NB4 (cell line): Measurements from ENCODE around the gene MBD4.

Experiments
- MAX ChIP-seq: IDR thresholded peaks from 2 replicates; pipeline ENCODE4 v1.6.1; 2011; ENCODE audit warnings: low read depth, low read length
- TF ChIP-seq, protein P1 (sequence below): IDR thresholded peaks from one replicate; pipeline ENCODE4 v1.5.1; 2012; ENCODE audit warnings: low read depth, low read length

- TF ChIP-seq, protein P1, sequence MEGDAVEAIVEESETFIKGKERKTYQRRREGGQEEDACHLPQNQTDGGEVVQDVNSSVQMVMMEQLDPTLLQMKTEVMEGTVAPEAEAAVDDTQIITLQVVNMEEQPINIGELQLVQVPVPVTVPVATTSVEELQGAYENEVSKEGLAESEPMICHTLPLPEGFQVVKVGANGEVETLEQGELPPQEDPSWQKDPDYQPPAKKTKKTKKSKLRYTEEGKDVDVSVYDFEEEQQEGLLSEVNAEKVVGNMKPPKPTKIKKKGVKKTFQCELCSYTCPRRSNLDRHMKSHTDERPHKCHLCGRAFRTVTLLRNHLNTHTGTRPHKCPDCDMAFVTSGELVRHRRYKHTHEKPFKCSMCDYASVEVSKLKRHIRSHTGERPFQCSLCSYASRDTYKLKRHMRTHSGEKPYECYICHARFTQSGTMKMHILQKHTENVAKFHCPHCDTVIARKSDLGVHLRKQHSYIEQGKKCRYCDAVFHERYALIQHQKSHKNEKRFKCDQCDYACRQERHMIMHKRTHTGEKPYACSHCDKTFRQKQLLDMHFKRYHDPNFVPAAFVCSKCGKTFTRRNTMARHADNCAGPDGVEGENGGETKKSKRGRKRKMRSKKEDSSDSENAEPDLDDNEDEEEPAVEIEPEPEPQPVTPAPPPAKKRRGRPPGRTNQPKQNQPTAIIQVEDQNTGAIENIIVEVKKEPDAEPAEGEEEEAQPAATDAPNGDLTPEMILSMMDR: no peak
- no peak for TF ChIP-seq MAX
Observed at GRCh38 chr3:129402616-129403015, 37.1 kb downstream of the MBD4 start.
